Suprapubic skin (tissue), 4 donors: ENCODE results near the gene ANO3. TPM values are rescaled to one million over a fixed set of nuclear protein-coding genes. Genes with fewer than 3 reads are reported as not detected.
A peak's percentile ranks its signal among the peaks of the same experiment; 100 is the strongest.
"Not testable (repeated sequence)": the region's sequence is repeated elsewhere in the genome, so short reads cannot be mapped to it uniquely, and the experiment has no call there.

Experiments used
- DNase-seq, 2 donors: peaks; one replicate each; pipeline ENCODE4 v3.0.0-alpha.2; 2019; ENCODE audit warnings: low spot score in 2 of 2
- H3K27ac ChIP-seq: fragments of 200-600 bp; sonication (generic); one replicate; pipeline ENCODE4 v1.5.1; 2019
- H3K27me3 ChIP-seq: fragments of 200-600 bp; sonication (generic); one replicate; pipeline ENCODE4 v1.5.1; 2019
- H3K36me3 ChIP-seq: fragments of 200-600 bp; sonication (generic); one replicate; pipeline ENCODE4 v1.5.1; 2019
- H3K4me1 ChIP-seq: fragments of 200-600 bp; sonication (generic); one replicate; pipeline ENCODE4 v1.5.1; 2019
- H3K4me3 ChIP-seq: fragments of 200-600 bp; sonication (generic); one replicate; pipeline ENCODE4 v1.5.1; 2019; ENCODE audit warnings: mild to moderate bottlenecking
- H3K9me3 ChIP-seq: fragments of 200-600 bp; sonication (generic); one replicate; pipeline ENCODE4 v1.5.1; 2019
- EP300 ChIP-seq: sonication (generic); formaldehyde crosslinking; IDR thresholded peaks from one replicate; pipeline ENCODE4 v1.6.1; 2017; ENCODE audit warnings: antibody characterized with exemption
- POLR2A ChIP-seq, 2 donors: fragments of 450-650 bp; IDR thresholded peaks; one replicate each; pipeline ENCODE4 v1.6.1; 2017; ENCODE audit warnings: antibody characterized with exemption in 2 of 2, mild to moderate bottlenecking in 2 of 2, moderate library complexity in 2 of 2
- POLR2AphosphoS5 ChIP-seq, 3 donors: sonication (generic); formaldehyde crosslinking; IDR thresholded peaks; one replicate each; pipeline ENCODE4 v1.6.1; 2017; ENCODE audit warnings: antibody characterized with exemption in 3 of 3
- WGBS: methylation state at CpG from one replicate; pipeline ENCODE4 v1.1.5; 2018; 5-methylcytosine and 5-hydroxymethylcytosine counted together
- total RNA-seq, 4 donors: library from RNA; depleted of rRNA; stranded (reverse); fragments of >200 nt; gene quantifications; one replicate each; pipeline ENCODE4 v1.1.0, GENCODE V29; 2016
- TF ChIP-seq, protein P1 (sequence below), 2 donors: fragments of 200-600 bp in 1 of 2; fragments of 450-650 bp in 1 of 2; sonication (generic) in 1 of 2; IDR thresholded peaks; one replicate each; pipeline ENCODE4 v1.5.1; 2016 to 2019; ENCODE audit warnings: antibody characterized with exemption in 2 of 2, mild to moderate bottlenecking in 1 of 2, moderate library complexity in 1 of 2

Gene ANO3
- total RNA-seq, 4 donors from 2014 or later: 0.08 to 0.29 (median 0.16) TPM; not detected in 1

DNA sequence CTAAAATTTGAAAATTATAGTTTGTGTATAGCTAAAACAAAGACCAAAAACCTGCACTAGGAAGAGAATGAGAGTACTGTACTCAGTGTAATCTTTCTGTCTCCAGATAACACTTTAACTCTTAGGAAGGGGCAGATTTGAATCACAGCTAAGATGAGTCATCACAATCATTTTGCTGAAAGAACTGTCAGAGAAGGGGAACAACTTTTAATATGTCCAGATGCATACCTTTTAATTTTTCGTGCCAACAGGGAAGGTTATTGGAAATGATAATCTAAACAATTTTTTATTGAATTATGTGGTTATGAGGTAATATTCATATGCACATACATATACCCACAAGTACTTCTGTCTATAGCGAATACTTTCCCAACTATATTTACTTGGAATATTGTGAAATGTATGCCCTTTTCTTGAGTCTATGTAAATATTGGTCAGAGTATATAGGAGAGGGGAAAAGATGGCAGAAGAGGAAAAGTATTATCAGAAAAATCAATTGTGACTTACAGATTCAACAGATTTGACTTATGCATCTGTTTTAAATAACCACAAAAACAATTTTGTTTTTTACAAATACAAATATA lies 291.2 kb downstream of the ANO3 start:
- H3K36me3 ChIP-seq: no peaks in the 10 kb centered on the region
- H3K9me3 ChIP-seq: no peaks in the 10 kb centered on the region
- DNase-seq: no peak
- H3K4me1 ChIP-seq: peaks cover 8% of the 10 kb centered on the region
- no peak for TF ChIP-seq POLR2AphosphoS5 (IDR thresholded peaks at IDR 0.05)
- no peak for TF ChIP-seq POLR2A (IDR thresholded peaks at IDR 0.05)
- TF ChIP-seq, protein P1, sequence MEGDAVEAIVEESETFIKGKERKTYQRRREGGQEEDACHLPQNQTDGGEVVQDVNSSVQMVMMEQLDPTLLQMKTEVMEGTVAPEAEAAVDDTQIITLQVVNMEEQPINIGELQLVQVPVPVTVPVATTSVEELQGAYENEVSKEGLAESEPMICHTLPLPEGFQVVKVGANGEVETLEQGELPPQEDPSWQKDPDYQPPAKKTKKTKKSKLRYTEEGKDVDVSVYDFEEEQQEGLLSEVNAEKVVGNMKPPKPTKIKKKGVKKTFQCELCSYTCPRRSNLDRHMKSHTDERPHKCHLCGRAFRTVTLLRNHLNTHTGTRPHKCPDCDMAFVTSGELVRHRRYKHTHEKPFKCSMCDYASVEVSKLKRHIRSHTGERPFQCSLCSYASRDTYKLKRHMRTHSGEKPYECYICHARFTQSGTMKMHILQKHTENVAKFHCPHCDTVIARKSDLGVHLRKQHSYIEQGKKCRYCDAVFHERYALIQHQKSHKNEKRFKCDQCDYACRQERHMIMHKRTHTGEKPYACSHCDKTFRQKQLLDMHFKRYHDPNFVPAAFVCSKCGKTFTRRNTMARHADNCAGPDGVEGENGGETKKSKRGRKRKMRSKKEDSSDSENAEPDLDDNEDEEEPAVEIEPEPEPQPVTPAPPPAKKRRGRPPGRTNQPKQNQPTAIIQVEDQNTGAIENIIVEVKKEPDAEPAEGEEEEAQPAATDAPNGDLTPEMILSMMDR (IDR thresholded peaks at IDR 0.05): no peak
- TF ChIP-seq EP300: no peak
- no peak overlapping the region for H3K4me3 ChIP-seq
- WGBS: 72% methylated on average over 2 of the region's 2 CpGs
- no peak overlapping the region for H3K27ac ChIP-seq
- H3K27me3 ChIP-seq: no peaks in the 10 kb centered on the region

- no peak overlapping the region for H3K4me3 ChIP-seq
- TF ChIP-seq POLR2AphosphoS5 (IDR thresholded peaks at IDR 0.05): no peak
- TF ChIP-seq EP300: no peak
- TF ChIP-seq POLR2A (IDR thresholded peaks at IDR 0.05): no peak
- TF ChIP-seq, protein P1 (IDR thresholded peaks at IDR 0.05): no peak
- no peak for DNase-seq
- H3K27me3 ChIP-seq: no peaks in the 10 kb centered on the region
- no peaks in the 10 kb centered on the region for H3K36me3 ChIP-seq
- no peak overlapping the region for H3K27ac ChIP-seq
- 94% methylated on average over 1 of the region's 1 CpG for WGBS
- H3K4me1 ChIP-seq: no peaks in the 10 kb centered on the region
- H3K9me3 ChIP-seq: no peaks in the 10 kb centered on the region
Observed at GRCh38 chr11:26626346-26626745, 294.4 kb downstream of the ANO3 start.

GRCh38 chr11:26632691-26633159 lies 300.8 kb downstream of the ANO3 start:
- Histone ChIP-seq H3K4me1 (no peaks in the 10 kb centered on the region), H3K27me3 (no peaks in the 10 kb centered on the region), H3K4me3 (no peak overlapping the region), H3K27ac (no peak overlapping the region), H3K9me3 (no peaks in the 10 kb centered on the region), H3K36me3 (no peaks in the 10 kb centered on the region)
- whole genome bisulfite sequencing: 54% methylated on average over 2 of the region's 2 CpGs
- no peak for TF ChIP-seq EP300
- DNase-seq: no peak

GRCh38 chr11:26643314-26643713 lies 311.4 kb downstream of the ANO3 start:
- H3K36me3 ChIP-seq, H3K27ac ChIP-seq, H3K4me3 ChIP-seq, H3K9me3 ChIP-seq, DNase-seq, H3K27me3 ChIP-seq, H3K4me1 ChIP-seq: not testable (repeated sequence)
- WGBS: 91% methylated on average over 10 of the region's 10 CpGs

DNA sequence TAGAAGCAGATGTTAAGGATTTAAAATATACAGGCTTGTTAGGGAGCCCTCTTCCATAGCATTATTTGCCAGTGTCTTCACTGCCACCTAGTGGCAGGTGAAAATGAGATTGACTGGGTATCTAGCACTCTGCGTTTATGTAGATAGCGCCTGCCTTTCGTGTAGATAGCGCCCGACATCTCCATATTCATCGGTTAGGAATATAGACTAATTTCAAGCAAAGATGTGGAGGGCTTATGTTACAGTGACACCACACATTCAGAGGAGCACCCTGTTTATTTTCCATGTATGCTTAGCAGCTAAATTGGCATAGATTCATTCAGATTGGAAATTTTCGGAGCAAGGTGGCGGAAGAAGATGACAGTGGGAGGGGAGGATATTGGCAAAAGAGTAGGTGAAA lies 318.0 kb downstream of the ANO3 start:
- WGBS: 41% methylated on average over 8 of the region's 8 CpGs
- Histone ChIP-seq H3K4me1 (no peaks in the 10 kb centered on the region), H3K27me3 (no peaks in the 10 kb centered on the region), H3K27ac (no peak overlapping the region), H3K9me3 (no peaks in the 10 kb centered on the region), H3K36me3 (no peaks in the 10 kb centered on the region), H3K4me3 (no peak overlapping the region)
- TF ChIP-seq, protein P1 (IDR thresholded peaks at IDR 0.05): peak; percentile 48 to 53
- TF ChIP-seq EP300: no peak
- DNase-seq: no peak

- TF ChIP-seq POLR2AphosphoS5 (IDR thresholded peaks at IDR 0.05) (no peak), EP300 (no peak), POLR2A (IDR thresholded peaks at IDR 0.05) (no peak)
- TF ChIP-seq, protein P1 (IDR thresholded peaks at IDR 0.05): no peak
- 77% methylated on average over 6 of the region's 6 CpGs for WGBS
- H3K27me3 ChIP-seq: no peaks in the 10 kb centered on the region
- no peak for DNase-seq
- H3K9me3 ChIP-seq: no peaks in the 10 kb centered on the region
- H3K4me3 ChIP-seq: no peak overlapping the region
- no peaks in the 10 kb centered on the region for H3K36me3 ChIP-seq
- H3K4me1 ChIP-seq: no peaks in the 10 kb centered on the region
- no peak overlapping the region for H3K27ac ChIP-seq
Observed at GRCh38 chr11:26651916-26652315, 320.0 kb downstream of the ANO3 start.
